ENCODE results near the gene CTNNA3. TPM values are rescaled to one million over a fixed set of nuclear protein-coding genes. Genes with fewer than 3 reads are reported as not detected.

The CTNNA3 gene
- total RNA-seq, 1 donor from 2014 or later = not detected

GRCh38 chr10:66886848-66887247 is 809.1 kb downstream of the CTNNA3 start:
- ChIA-PET CTCF (no interaction called here), POLR2A (no interaction called here)
- TF ChIP-seq, protein P1, sequence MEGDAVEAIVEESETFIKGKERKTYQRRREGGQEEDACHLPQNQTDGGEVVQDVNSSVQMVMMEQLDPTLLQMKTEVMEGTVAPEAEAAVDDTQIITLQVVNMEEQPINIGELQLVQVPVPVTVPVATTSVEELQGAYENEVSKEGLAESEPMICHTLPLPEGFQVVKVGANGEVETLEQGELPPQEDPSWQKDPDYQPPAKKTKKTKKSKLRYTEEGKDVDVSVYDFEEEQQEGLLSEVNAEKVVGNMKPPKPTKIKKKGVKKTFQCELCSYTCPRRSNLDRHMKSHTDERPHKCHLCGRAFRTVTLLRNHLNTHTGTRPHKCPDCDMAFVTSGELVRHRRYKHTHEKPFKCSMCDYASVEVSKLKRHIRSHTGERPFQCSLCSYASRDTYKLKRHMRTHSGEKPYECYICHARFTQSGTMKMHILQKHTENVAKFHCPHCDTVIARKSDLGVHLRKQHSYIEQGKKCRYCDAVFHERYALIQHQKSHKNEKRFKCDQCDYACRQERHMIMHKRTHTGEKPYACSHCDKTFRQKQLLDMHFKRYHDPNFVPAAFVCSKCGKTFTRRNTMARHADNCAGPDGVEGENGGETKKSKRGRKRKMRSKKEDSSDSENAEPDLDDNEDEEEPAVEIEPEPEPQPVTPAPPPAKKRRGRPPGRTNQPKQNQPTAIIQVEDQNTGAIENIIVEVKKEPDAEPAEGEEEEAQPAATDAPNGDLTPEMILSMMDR (IDR thresholded peaks at IDR 0.05) = no peak
- Mint-ChIP-seq H3K9me3 (peaks cover 3% of the 10 kb centered on the region), H3K4me1 (no peaks in the 10 kb centered on the region), H3K36me3 (ENCODE audit: low read depth) (no peaks in the 10 kb centered on the region), H3K27ac (no peak overlapping the region), H3K27me3 (no peaks in the 10 kb centered on the region), H3K4me3 (no peak overlapping the region)
- intact Hi-C loops (cut with micrococcal nuclease) = no loop called here
- ATAC-seq (ENCODE audit: low read depth) (no peak), DNase-seq (no peak)

GRCh38 chr10:66882271-66882670 is 813.7 kb downstream of the CTNNA3 start:
- Mint-ChIP-seq H3K36me3 (ENCODE audit: low read depth) (no peaks in the 10 kb centered on the region), H3K27me3 (no peaks in the 10 kb centered on the region), H3K4me3 (no peak overlapping the region), H3K4me1 (no peaks in the 10 kb centered on the region), H3K27ac (no peak overlapping the region), H3K9me3 (no peaks in the 10 kb centered on the region)
- TF ChIP-seq, protein P1 (IDR thresholded peaks at IDR 0.05) = no peak
- intact Hi-C loops (cut with micrococcal nuclease) = no loop called here
- ChIA-PET POLR2A (no interaction called here), CTCF (no interaction called here)
- DNase-seq = no peak
- no peak for ATAC-seq (ENCODE audit: low read depth)

DNA sequence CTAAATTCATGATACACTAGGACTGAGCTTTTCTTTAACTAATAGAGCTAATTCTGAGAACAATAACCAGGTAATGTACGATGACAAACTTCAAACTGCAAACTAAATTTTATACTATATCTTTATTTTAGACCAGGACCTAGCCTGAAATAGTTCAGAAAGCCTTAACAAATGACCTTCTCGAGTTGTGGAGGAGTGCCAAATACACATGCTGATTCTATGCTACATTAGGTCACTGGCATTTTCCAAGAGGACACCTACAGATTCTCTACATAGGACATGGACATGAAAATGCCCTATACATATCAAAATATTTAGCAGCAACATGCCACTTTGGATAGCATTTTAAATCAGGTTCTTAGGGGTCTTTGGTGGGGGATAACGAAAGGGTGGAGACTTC is 814.2 kb downstream of the CTNNA3 start:
- CTCF ChIA-PET = no interaction called here
- no peak for DNase-seq
- ATAC-seq (ENCODE audit: low read depth) = no peak
- H3K36me3 Mint-ChIP-seq (ENCODE audit: low read depth) = no peaks in the 10 kb centered on the region
- H3K4me3 Mint-ChIP-seq = no peak overlapping the region
- TF ChIP-seq, protein P1 (IDR thresholded peaks at IDR 0.05) = no peak
- POLR2A ChIA-PET = no interaction called here
- H3K4me1 Mint-ChIP-seq = no peaks in the 10 kb centered on the region
- no peaks in the 10 kb centered on the region for H3K9me3 Mint-ChIP-seq
- H3K27me3 Mint-ChIP-seq = no peaks in the 10 kb centered on the region
- H3K27ac Mint-ChIP-seq = no peak overlapping the region
- intact Hi-C loops (cut with micrococcal nuclease) = no loop called here

- H3K27me3 Mint-ChIP-seq = no peaks in the 10 kb centered on the region
- TF ChIP-seq, protein P1 (IDR thresholded peaks at IDR 0.05) = no peak
- no peaks in the 10 kb centered on the region for H3K9me3 Mint-ChIP-seq
- H3K4me3 Mint-ChIP-seq = no peak overlapping the region
- intact Hi-C loops (cut with micrococcal nuclease) = no loop called here
- CTCF ChIA-PET = no interaction called here
- H3K4me1 Mint-ChIP-seq = no peaks in the 10 kb centered on the region
- ATAC-seq (ENCODE audit: low read depth) = no peak
- H3K36me3 Mint-ChIP-seq (ENCODE audit: low read depth) = no peaks in the 10 kb centered on the region
- POLR2A ChIA-PET = no interaction called here
- H3K27ac Mint-ChIP-seq = no peak overlapping the region
- DNase-seq = no peak
Measured at GRCh38 chr10:66880826-66881225, 815.2 kb downstream of the CTNNA3 start.

- H3K4me1 Mint-ChIP-seq = no peaks in the 10 kb centered on the region
- H3K4me3 Mint-ChIP-seq = no peak overlapping the region
- ATAC-seq (ENCODE audit: low read depth) = no peak
- no peaks in the 10 kb centered on the region for H3K36me3 Mint-ChIP-seq (ENCODE audit: low read depth)
- no peak overlapping the region for H3K27ac Mint-ChIP-seq
- DNase-seq = no peak
- intact Hi-C loops (cut with micrococcal nuclease) = no loop called here
- no peaks in the 10 kb centered on the region for H3K9me3 Mint-ChIP-seq
- TF ChIP-seq, protein P1 (IDR thresholded peaks at IDR 0.05) = no peak
- no peaks in the 10 kb centered on the region for H3K27me3 Mint-ChIP-seq
- ChIA-PET POLR2A (no interaction called here), CTCF (no interaction called here)
Measured at GRCh38 chr10:66880292-66880691, 815.7 kb downstream of the CTNNA3 start.

All from activated B cell treated with CpG ODN at 0.5 μM for 24 hours (primary cell).